Measurements from ENCODE around the gene ITPKB. TPM values are rescaled to one million over a fixed set of nuclear protein-coding genes. Genes with fewer than 3 reads are reported as not detected.

The ITPKB gene
- total and polyA plus RNA-seq, 7 donors = 3.9 to 14.1 (median 8.9) TPM

DNA sequence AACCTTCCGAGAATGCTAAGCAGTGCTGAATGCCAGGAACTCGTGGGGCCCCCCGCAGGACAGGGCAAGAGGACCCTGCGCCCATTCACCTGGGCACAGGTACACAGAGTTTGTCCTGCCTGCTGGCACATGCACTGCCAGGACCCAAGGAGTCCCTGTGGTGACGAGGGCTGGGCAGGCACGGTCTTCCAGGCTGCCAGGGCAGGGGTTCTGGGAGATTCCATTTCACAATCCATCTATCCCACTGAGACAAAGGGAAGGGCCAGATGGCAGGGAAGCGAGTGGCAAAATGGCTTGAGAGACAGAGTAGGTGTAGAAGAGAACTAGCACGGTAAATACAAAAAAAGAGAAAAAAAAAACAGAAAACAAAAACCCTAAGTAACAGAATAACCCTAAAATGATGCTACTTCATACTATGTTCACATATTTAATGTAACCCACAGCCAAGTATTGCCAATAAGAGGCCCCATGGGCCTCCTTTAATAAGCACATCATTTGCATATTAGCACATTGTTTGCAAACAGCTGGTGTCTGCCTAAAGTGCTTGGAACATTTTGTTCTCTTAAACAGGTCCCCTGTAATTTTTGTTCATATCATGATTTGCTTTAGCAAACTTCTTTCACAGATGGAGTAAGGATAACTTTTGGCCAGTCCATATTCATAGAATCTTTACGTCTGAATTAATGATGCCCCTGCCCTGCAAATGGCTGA lies 106.8 kb downstream of the ITPKB start:
- Histone ChIP-seq H3K27ac (no peak overlapping the region), H3K27me3 (ENCODE audit: insufficient read depth in 3 of 3, low read length in 2 of 3) (no peaks in the 10 kb centered on the region), H3K4me3 (no peak overlapping the region), H3K9me3 (no peaks in the 10 kb centered on the region), H3K4me1 (peaks cover 10% of the 10 kb centered on the region), H3K36me3 (ENCODE audit: insufficient read depth in 1 of 2, low read depth in 1 of 2) (peaks cover 0 to 6% of the 10 kb centered on the region in 2 donors)
- intact Hi-C loops (cut with DNase I) = no loop called here
- peak in 1 of 2 donors; percentile 63 for DNase-seq
- ATAC-seq = peak in 1 of 4 donors; percentile 23
- 75 to 87% (median 78%) methylated on average over 9 of the region's 9 CpGs for WGBS, 3 donors
- TF ChIP-seq, protein P1, sequence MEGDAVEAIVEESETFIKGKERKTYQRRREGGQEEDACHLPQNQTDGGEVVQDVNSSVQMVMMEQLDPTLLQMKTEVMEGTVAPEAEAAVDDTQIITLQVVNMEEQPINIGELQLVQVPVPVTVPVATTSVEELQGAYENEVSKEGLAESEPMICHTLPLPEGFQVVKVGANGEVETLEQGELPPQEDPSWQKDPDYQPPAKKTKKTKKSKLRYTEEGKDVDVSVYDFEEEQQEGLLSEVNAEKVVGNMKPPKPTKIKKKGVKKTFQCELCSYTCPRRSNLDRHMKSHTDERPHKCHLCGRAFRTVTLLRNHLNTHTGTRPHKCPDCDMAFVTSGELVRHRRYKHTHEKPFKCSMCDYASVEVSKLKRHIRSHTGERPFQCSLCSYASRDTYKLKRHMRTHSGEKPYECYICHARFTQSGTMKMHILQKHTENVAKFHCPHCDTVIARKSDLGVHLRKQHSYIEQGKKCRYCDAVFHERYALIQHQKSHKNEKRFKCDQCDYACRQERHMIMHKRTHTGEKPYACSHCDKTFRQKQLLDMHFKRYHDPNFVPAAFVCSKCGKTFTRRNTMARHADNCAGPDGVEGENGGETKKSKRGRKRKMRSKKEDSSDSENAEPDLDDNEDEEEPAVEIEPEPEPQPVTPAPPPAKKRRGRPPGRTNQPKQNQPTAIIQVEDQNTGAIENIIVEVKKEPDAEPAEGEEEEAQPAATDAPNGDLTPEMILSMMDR (IDR thresholded peaks at IDR 0.05) = no peak

DNA sequence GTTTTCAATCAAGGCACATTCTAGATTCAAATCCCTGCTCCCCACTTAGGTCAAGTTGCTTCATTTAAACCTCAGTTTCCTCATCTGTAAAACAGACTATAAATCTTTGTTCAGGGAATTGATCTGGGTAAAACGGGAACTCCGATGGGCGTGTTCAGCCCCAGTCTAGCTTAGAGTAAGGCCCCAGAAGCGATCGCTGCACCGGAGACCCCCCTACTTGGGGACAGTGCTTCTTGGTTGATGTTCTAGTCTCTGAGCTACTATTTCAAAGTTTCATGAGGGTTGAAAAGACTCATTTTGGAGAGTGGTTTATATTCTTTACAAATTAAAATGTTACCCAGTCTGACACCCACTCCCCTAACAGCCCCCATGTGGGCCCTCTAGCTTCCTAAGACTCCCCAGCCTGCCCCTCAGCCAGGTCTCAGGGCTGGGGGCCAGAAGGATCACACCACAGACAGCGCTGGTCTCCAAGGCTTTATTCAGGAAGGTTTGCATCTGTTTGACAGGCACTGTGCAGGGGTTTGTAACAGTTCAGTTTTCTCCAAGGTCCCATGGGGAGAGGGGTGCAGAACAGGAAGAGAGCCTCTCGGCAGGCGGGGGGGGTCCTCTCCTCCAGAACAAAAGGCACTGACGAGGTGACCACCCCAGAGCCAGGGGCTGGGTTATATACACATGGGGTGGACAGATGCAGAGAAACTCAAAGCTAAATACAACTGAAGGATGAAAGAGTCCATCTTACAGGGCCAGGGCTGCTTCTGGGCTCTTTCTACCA lies 107.7 kb downstream of the ITPKB start:
- intact Hi-C loops (cut with DNase I) = no loop called here
- H3K27ac ChIP-seq = no peak overlapping the region
- H3K4me3 ChIP-seq = no peak overlapping the region
- H3K9me3 ChIP-seq = no peaks in the 10 kb centered on the region
- H3K36me3 ChIP-seq (ENCODE audit: insufficient read depth in 1 of 2, low read depth in 1 of 2) = no peaks in the 10 kb centered on the region
- no peaks in the 10 kb centered on the region for H3K27me3 ChIP-seq (ENCODE audit: insufficient read depth in 3 of 3, low read length in 2 of 3)
- WGBS, 3 donors = 79 to 80% (median 80%) methylated on average over 10 of the region's 10 CpGs
- H3K4me1 ChIP-seq = peaks cover 12% of the 10 kb centered on the region
- DNase-seq (peak in 1 of 2 donors; percentile 8), ATAC-seq (no peak)
- TF ChIP-seq, protein P1 (IDR thresholded peaks at IDR 0.05) = no peak

DNA sequence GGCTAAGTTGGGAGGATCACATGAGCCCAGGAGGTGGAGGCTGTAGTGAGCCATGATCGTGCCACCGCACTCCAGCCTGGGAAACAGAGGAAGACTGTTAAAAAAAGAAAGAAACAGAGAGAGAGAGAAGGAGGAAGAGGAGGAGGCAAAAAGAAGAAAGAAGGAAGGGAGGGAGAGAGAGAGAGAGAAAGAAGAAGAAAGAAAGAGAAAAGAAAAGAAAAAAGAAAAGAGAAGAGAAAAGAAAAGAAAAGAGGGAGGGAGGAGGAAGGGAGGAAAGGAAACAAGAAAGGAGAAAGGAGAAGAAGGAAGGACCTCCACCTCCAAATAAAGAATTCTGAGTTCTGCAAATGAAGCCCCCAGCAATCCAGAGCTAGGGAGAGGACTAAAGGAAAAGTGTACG lies 108.5 kb downstream of the ITPKB start:
- Histone ChIP-seq H3K27ac (no peak overlapping the region), H3K4me3 (no peak overlapping the region), H3K4me1 (peaks cover 13% of the 10 kb centered on the region), H3K9me3 (no peaks in the 10 kb centered on the region), H3K36me3 (ENCODE audit: insufficient read depth in 1 of 2, low read depth in 1 of 2) (no peaks in the 10 kb centered on the region), H3K27me3 (ENCODE audit: insufficient read depth in 3 of 3, low read length in 2 of 3) (no peaks in the 10 kb centered on the region)
- no peak for ATAC-seq
- TF ChIP-seq, protein P1 (IDR thresholded peaks at IDR 0.05) = no peak
- DNase-seq = no peak
- intact Hi-C loops (cut with DNase I) = no loop called here
- 95 to 96% (median 96%) methylated on average over 3 of the region's 3 CpGs for WGBS, 3 donors

DNA sequence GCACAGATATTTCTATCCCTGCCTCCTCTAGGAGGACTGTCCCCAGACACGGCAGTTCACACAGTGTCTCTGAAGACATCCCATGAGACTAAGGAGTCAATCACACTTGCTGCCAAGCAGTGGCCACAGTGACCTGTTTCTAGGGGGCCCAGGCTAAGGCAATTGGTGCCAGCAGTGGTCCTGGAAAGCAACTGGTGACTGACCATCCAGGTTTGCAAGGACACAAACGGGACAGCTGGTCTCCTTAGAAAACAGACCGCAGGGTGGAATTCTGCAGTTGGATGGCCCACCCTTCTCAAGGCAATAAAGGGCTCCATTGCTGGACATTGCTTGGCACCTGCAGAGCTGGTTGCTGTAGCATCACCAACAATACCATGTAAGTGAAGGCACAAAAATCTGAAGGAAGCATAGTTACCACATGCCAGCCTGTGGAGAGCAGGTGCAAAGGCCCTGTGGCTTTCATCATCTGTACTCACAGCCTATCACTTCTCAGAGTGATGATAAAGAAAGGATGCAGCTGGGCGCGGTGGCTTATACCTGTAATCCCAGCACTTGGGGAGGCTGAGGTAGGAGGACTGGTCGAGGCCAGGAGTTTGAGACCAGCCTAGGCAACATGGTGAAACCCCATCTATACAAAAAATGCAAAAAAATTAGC lies 109.1 kb downstream of the ITPKB start:
- intact Hi-C loops (cut with DNase I) = no loop called here
- DNase-seq = peak in 1 of 2 donors; percentile 35
- H3K4me1 ChIP-seq = peaks cover 13% of the 10 kb centered on the region

More for the DNA sequence above, 109.1 kb downstream of the ITPKB start:
- H3K4me3 ChIP-seq = no peak overlapping the region
- no peaks in the 10 kb centered on the region for H3K9me3 ChIP-seq
- H3K27me3 ChIP-seq (ENCODE audit: insufficient read depth in 3 of 3, low read length in 2 of 3) = no peaks in the 10 kb centered on the region
- no peak for ATAC-seq
- TF ChIP-seq, protein P1 (IDR thresholded peaks at IDR 0.05) = no peak
- no peak overlapping the region for H3K27ac ChIP-seq
- no peaks in the 10 kb centered on the region for H3K36me3 ChIP-seq (ENCODE audit: insufficient read depth in 1 of 2, low read depth in 1 of 2)
- 77 to 90% (median 82%) methylated on average over 6 of the region's 6 CpGs for WGBS, 3 donors

Data from psoas muscle (tissue), 8 donors.